ENCODE results near the gene JAK3.

DNA sequence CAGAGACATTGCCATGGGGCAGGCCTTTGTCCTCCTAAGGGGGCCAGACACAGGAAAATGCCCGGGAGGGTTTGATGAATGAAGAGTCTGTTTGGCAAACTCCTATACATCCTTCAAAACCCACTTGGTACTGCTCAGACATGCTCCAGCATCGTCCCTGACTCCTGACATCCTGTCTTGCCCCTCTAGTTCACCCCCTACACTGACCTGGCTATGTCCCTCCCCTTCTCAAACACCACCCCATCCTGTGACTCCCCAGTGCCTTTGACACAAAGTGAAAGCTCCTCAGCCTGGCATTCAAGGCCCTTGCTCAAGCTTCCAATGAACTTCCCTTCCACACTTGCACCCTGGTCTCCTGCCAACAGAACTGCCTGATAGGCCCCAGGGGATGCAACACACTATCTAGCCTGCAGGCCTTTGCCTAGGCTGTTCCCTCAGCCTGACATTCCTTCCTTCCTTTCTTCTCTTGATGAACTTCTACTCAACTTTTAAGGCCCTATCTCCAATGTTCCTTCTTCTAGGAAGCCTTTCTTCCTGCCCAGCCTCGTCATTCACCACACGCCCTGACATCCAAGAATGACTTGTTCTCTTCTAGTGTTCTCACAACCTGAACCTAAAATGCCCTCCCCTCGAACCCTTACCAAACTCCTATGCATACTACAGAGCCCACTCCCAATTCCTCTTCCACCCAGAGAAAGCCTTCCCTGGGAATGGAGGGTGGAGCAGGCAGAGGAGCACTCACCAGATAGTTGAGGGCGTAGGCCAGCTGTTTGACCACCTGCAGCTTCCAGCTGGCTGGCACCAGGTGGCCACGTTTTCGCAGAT, 12.4 kb downstream of the JAK3 start:
- TF ChIP-seq POLR2A (IDR thresholded peaks at IDR 0.05; ENCODE audit: low read depth, low read length), result no peak
- no peak for TF ChIP-seq MAZ (IDR thresholded peaks at IDR 0.05; ENCODE audit: borderline replicate concordance, low read depth, low read length)
- TF ChIP-seq, protein P1, sequence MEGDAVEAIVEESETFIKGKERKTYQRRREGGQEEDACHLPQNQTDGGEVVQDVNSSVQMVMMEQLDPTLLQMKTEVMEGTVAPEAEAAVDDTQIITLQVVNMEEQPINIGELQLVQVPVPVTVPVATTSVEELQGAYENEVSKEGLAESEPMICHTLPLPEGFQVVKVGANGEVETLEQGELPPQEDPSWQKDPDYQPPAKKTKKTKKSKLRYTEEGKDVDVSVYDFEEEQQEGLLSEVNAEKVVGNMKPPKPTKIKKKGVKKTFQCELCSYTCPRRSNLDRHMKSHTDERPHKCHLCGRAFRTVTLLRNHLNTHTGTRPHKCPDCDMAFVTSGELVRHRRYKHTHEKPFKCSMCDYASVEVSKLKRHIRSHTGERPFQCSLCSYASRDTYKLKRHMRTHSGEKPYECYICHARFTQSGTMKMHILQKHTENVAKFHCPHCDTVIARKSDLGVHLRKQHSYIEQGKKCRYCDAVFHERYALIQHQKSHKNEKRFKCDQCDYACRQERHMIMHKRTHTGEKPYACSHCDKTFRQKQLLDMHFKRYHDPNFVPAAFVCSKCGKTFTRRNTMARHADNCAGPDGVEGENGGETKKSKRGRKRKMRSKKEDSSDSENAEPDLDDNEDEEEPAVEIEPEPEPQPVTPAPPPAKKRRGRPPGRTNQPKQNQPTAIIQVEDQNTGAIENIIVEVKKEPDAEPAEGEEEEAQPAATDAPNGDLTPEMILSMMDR (conservative IDR thresholded peaks at IDR 0.05; ENCODE audit: low read depth, low read length), result no peak
- no peak for TF ChIP-seq RAD21 (IDR thresholded peaks at IDR 0.05; ENCODE audit: low read length)
- no peak for TF ChIP-seq FOS (IDR thresholded peaks at IDR 0.05; ENCODE audit: low read depth, low read length)
- TF ChIP-seq CEBPB (IDR thresholded peaks at IDR 0.05; ENCODE audit: low read depth, low read length), result no peak
- TF ChIP-seq, protein P2, sequence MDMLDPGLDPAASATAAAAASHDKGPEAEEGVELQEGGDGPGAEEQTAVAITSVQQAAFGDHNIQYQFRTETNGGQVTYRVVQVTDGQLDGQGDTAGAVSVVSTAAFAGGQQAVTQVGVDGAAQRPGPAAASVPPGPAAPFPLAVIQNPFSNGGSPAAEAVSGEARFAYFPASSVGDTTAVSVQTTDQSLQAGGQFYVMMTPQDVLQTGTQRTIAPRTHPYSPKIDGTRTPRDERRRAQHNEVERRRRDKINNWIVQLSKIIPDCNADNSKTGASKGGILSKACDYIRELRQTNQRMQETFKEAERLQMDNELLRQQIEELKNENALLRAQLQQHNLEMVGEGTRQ (IDR thresholded peaks at IDR 0.05; ENCODE audit: low read depth, low read length), result no peak
- TF ChIP-seq CHD1 (IDR thresholded peaks at IDR 0.05; ENCODE audit: low read depth, low read length), result no peak
